T-cell (primary cell): Measurements from ENCODE around the gene SHB. TPM values are rescaled to one million over a fixed set of nuclear protein-coding genes. Genes with fewer than 3 reads are reported as not detected.

Source experiments
- ATAC-seq, 4 experiments: fragments of 200-7000 bp in 3 of 4; fragments of 150-1000 bp in 1 of 4; cut with Tn5 transposase; replicated peaks in 1 of 4; 1 replicate in 3 of 4; 2 replicates in 1 of 4; pipeline ENCODE4 v1.10.0; 2021; ENCODE audit warnings: moderate library complexity in 3 of 4, mild to moderate bottlenecking in 2 of 4, moderate number of reproducible peaks in 1 of 4
- CTCF ChIA-PET, 2 donors: fragments of 300-600 bp; sonication (Branson Sonifier 250); formaldehyde crosslinking; loops; one replicate each; lab custom pipeline; 2022; ENCODE audit warnings: antibody characterized with exemption in 2 of 2; lab: Charles Lee
- POLR2A ChIA-PET, 2 donors: fragments of 300-600 bp; sonication (Branson Sonifier 250); formaldehyde crosslinking; loops; one replicate each; lab custom pipeline; 2022; ENCODE audit warnings: antibody characterized with exemption in 2 of 2; lab: Charles Lee
- DNase-seq, 35 experiments: peaks; one replicate each; pipeline versions ENCODE4 v3.0.0 to v3.0.0-alpha.2; 2013 to 2023
- H3K27ac ChIP-seq: one replicate; pipeline ENCODE4 v1.5.1; 2013; ENCODE audit warnings: low read length
- H3K27me3 ChIP-seq, 2 experiments: replicated peaks in 1 of 2; 1 replicate in 1 of 2; 2 replicates in 1 of 2; pipeline versions ENCODE4 v1.6.1 to v1.7.0; 2013; ENCODE audit warnings: low read length in 1 of 2, mixed read lengths in 1 of 2; ENCODE audit not compliant: control insufficient read depth in 2 of 2, insufficient read depth in 2 of 2; ENCODE audit errors: extremely low read depth in 1 of 2
- H3K36me3 ChIP-seq, 2 donors: 1 replicate in 1 of 2; 2 replicates in 1 of 2; pipeline versions ENCODE4 v1.6.1 to v1.7.0; 2013; ENCODE audit warnings: low read length in 1 of 2; ENCODE audit not compliant: control insufficient read depth in 2 of 2, insufficient read depth in 1 of 2; ENCODE audit errors: extremely low read depth in 1 of 2
- H3K4me1 ChIP-seq, 2 experiments: 1 replicate in 1 of 2; 2 replicates in 1 of 2; pipeline versions ENCODE4 v1.6.1 to v1.7.0; 2013; ENCODE audit warnings: low read length in 2 of 2, mixed read lengths in 1 of 2; ENCODE audit not compliant: insufficient read depth in 2 of 2, control insufficient read depth in 1 of 2; ENCODE audit errors: extremely low read depth in 1 of 2
- H3K4me3 ChIP-seq, 2 donors: 1 replicate in 1 of 2; 2 replicates in 1 of 2; pipeline versions ENCODE4 v1.5.1 to v1.7.0; 2013; ENCODE audit warnings: mild to moderate bottlenecking in 2 of 2, low read length in 1 of 2, moderate library complexity in 1 of 2; ENCODE audit not compliant: control insufficient read depth in 1 of 2; ENCODE audit errors: extremely low read depth in 1 of 2
- H3K9me3 ChIP-seq: 2 replicates; pipeline ENCODE4 v1.7.0; 2013
- H3K27ac Mint-ChIP-seq, 2 donors: one replicate each; pipeline ENCODE4 v1.8.0; 2020 to 2021; ENCODE audit warnings: mild to moderate bottlenecking in 2 of 2, mixed read lengths in 2 of 2
- H3K27me3 Mint-ChIP-seq, 2 donors: one replicate each; pipeline ENCODE4 v1.8.0; 2021 to 2022; ENCODE audit warnings: mixed read lengths in 2 of 2
- H3K36me3 Mint-ChIP-seq: one replicate; pipeline ENCODE4 v1.8.0; 2021; ENCODE audit warnings: mixed read lengths
- H3K4me1 Mint-ChIP-seq, 3 donors: one replicate each; pipeline ENCODE4 v1.8.0; 2020 to 2022; ENCODE audit warnings: mixed read lengths in 3 of 3, mild to moderate bottlenecking in 1 of 3
- H3K4me3 Mint-ChIP-seq, 3 donors: one replicate each; pipeline ENCODE4 v1.8.0; 2020 to 2022; ENCODE audit warnings: mild to moderate bottlenecking in 3 of 3, mixed read lengths in 3 of 3, moderate library complexity in 3 of 3
- H3K9me3 Mint-ChIP-seq, 3 donors: one replicate each; pipeline ENCODE4 v1.8.0; 2020 to 2022; ENCODE audit warnings: mixed read lengths in 3 of 3
- WGBS: methylation state at CpG from one replicate; pipeline ENCODE4 v1.1.5; 2013; ENCODE audit warnings: missing lambda C conversion rate; ENCODE audit not compliant: insufficient coverage; 5-methylcytosine and 5-hydroxymethylcytosine counted together
- total RNA-seq, 35 experiments: library from RNA in 6 of 35; stranded (reverse) in 6 of 35; fragments of 120-200 nt in 1 of 35; gene quantifications; one replicate each; pipeline versions ENCODE4 v1.2.1 to v1.2.4 and lab custom pipeline; 2013 to 2026

SHB gene
- total RNA-seq, 5 donors from 2014 or later (not counting 1 experiment from before 2014, with no cell fraction given), result 1.2 to 1.5 (median 1.3) TPM

DNA sequence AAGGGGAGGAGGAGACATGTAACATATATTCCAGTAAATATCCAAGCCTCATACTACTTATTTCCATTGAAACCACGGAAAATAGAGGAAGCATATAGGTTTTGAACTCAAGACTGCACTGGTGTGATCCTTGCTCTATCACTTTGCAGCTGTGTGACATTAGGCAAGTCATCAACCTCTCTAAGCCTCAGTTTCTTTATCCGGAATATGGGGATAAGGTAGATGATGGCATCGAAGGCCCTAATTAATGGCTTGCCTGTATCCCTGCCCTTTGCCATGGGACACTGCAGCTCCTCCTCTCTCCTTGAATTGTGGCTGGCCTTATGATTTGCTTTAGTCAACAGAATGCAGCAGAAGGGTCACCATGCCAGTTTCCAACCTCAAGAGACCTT lies 6.9 kb downstream of the SHB start:
- Histone ChIP-seq H3K36me3 (no peaks in the 10 kb centered on the region), H3K4me1 (peaks cover 2 to 3% of the 10 kb centered on the region in 2 experiments), H3K27me3 (peaks cover 0 to 12% of the 10 kb centered on the region in 2 experiments), H3K4me3 (no peak overlapping the region), H3K9me3 (no peaks in the 10 kb centered on the region), H3K27ac (no peak overlapping the region)
- no CpG with 5 or more reads among the region's 3 CpGs for WGBS
- no peak for DNase-seq
- H3K4me3 Mint-ChIP-seq, result no peak overlapping the region
- ChIA-PET CTCF (no interaction called here), POLR2A (no interaction called here)
- no peak for ATAC-seq
- peaks cover 0 to 5% of the 10 kb centered on the region in 2 donors for H3K27me3 Mint-ChIP-seq
- no peak overlapping the region for H3K27ac Mint-ChIP-seq
- peaks cover 6 to 15% (median 10%) of the 10 kb centered on the region in 3 donors for H3K4me1 Mint-ChIP-seq
- no peaks in the 10 kb centered on the region for H3K9me3 Mint-ChIP-seq
- no peaks in the 10 kb centered on the region for H3K36me3 Mint-ChIP-seq

DNA sequence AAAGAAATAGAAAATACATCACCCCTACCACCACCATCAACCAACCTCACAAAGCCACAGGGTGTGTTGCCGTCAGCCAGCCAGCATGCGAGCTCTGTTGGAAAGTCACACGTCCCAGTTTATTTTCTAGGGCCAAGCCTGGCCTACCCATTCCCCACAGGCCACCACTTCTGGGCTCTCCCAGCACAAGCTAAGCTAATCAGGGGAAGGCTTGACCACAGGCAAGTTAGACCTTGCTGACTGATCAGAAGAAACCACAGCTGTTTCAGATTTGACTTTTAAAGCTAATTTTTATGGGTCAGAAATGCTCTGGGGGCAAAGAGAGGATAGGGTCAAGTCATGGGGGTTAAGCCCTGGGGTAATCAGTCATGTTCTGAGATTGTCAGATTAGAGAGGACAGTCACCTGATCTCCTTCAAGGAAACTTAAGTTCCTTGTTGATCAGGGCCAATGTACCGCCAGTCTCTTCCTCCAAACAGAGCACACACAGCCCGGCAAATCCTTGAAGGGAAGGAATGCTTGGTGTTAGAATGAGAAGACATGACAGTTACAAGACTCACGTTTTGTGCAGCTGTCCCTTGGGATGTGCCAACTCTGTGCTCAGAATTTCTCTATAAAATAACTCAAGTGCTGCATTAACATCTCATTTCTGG lies 7.6 kb downstream of the SHB start:
- Histone ChIP-seq H3K27ac (no peak overlapping the region), H3K36me3 (no peaks in the 10 kb centered on the region), H3K27me3 (peaks cover 0 to 6% of the 10 kb centered on the region in 2 experiments), H3K4me3 (no peak overlapping the region), H3K4me1 (no peaks in the 10 kb centered on the region), H3K9me3 (no peaks in the 10 kb centered on the region)
- POLR2A ChIA-PET, result interaction anchor here in 1 of 2 donors (0.7 kb wide), 1 partner anchor 227 kb away, joined by 7 read pairs; no protein-coding TSS in a partner anchor
- peaks cover 0 to 5% of the 10 kb centered on the region in 2 donors for H3K27me3 Mint-ChIP-seq
- H3K27ac Mint-ChIP-seq, result no peak overlapping the region
- H3K4me1 Mint-ChIP-seq, result peaks cover 0 to 9% (median 3%) of the 10 kb centered on the region in 3 donors
- H3K9me3 Mint-ChIP-seq, result no peaks in the 10 kb centered on the region
- WGBS, result 89% methylated on average over 3 of the region's 6 CpGs
- H3K4me3 Mint-ChIP-seq, result no peak overlapping the region
- H3K36me3 Mint-ChIP-seq, result no peaks in the 10 kb centered on the region
- CTCF ChIA-PET, result no interaction called here
- DNase-seq (no peak), ATAC-seq (no peak)

DNA sequence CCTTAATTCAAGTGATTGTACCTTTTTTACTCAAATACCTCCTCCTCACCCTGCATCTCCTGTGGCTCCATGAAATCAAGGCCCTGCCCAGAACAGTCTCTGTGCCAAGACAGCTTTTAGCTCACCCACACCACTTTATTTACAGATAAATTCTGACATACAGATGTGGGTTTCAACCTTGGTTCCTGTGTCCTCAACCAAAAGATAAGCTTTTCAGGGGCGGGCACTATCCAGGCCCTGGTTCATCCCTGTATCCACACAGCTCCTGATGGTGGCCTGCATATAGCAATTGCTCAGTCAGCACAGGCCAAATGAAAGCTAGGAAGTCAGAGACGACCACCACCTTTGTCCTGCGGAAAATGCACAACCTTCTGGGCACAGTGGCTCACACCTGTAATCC lies 8.3 kb downstream of the SHB start:
- POLR2A ChIA-PET, result interaction anchor here in 1 of 2 donors (0.7 kb wide), 1 partner anchor 226 kb away, joined by 7 read pairs; no protein-coding TSS in a partner anchor
- CTCF ChIA-PET, result no interaction called here
- H3K36me3 ChIP-seq, result no peaks in the 10 kb centered on the region
- Mint-ChIP-seq H3K4me3 (no peak overlapping the region), H3K27me3 (peaks cover 0 to under 1% of the 10 kb centered on the region in 2 donors), H3K36me3 (no peaks in the 10 kb centered on the region), H3K9me3 (no peaks in the 10 kb centered on the region), H3K4me1 (peaks cover 0 to 6% (median 2%) of the 10 kb centered on the region in 3 donors), H3K27ac (no peak overlapping the region)
- no peak overlapping the region for H3K4me3 ChIP-seq
- no peaks in the 10 kb centered on the region for H3K4me1 ChIP-seq
- no peaks in the 10 kb centered on the region for H3K9me3 ChIP-seq
- 96% methylated on average over 3 of the region's 3 CpGs for WGBS
- H3K27ac ChIP-seq, result no peak overlapping the region
- ATAC-seq (no peak), DNase-seq (no peak)
- H3K27me3 ChIP-seq, result peaks cover 0 to 6% of the 10 kb centered on the region in 2 experiments

GRCh38 chr9:38059233-38059936 lies 9.6 kb downstream of the SHB start:
- DNase-seq (no peak), ATAC-seq (no peak)
- H3K4me3 ChIP-seq, result no peak overlapping the region
- H3K27ac ChIP-seq, result no peak overlapping the region
- H3K27ac Mint-ChIP-seq, result no peak overlapping the region
- no peaks in the 10 kb centered on the region for H3K27me3 ChIP-seq
- H3K4me1 ChIP-seq, result no peaks in the 10 kb centered on the region
- no peaks in the 10 kb centered on the region for H3K36me3 Mint-ChIP-seq
- H3K36me3 ChIP-seq, result no peaks in the 10 kb centered on the region
- no peaks in the 10 kb centered on the region for H3K9me3 ChIP-seq
- ChIA-PET POLR2A (no interaction called here), CTCF (no interaction called here)
- WGBS, result 89% methylated on average over 6 of the region's 14 CpGs
- H3K4me3 Mint-ChIP-seq, result no peak overlapping the region
- peaks cover 0 to 4% (median 2%) of the 10 kb centered on the region in 3 donors for H3K4me1 Mint-ChIP-seq
- no peaks in the 10 kb centered on the region for H3K27me3 Mint-ChIP-seq
- no peaks in the 10 kb centered on the region for H3K9me3 Mint-ChIP-seq

DNA sequence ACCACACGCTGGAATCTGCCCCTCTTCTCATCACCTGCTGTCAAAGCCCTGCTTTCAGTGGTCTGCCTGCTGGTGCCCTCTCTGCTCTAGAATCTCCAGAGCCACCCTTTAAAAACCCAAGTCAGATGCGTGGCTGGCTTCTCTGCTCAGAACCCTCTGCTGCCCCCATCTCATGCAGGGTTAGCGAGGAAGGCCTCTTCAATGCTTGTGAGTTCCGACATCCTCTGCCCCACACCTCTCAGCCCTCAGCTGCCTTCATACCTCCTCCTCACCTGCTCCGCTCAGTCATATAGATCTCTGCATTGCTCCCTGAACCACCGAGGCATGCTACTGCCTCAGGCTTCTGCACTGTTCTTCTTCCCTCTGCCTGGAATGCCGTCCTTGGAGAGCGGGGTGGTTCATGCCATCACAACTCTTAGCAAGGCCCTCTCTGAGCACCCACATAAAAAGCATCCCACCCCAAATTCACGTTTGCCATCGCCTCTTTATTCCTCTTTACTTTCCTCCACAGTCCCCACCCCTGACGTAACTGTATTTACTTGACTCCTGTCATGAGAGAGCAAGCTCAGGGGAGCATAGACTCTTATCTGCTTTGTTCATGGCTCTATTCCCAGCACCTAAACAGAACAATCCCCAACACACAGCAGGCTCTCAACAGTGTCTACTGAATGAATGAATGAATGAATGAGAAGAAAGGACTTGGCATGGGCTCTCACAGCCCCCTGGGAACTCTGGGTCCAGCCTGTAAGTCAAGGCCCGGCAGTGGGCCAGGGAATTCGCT lies 10.4 kb downstream of the SHB start:
- ATAC-seq (no peak), DNase-seq (no peak)
- H3K36me3 ChIP-seq, result no peaks in the 10 kb centered on the region
- POLR2A ChIA-PET, result no interaction called here
- no peaks in the 10 kb centered on the region for H3K4me1 ChIP-seq
- CTCF ChIA-PET, result no interaction called here
- no peaks in the 10 kb centered on the region for H3K9me3 Mint-ChIP-seq
- H3K4me3 ChIP-seq, result no peak overlapping the region
- H3K36me3 Mint-ChIP-seq, result no peaks in the 10 kb centered on the region
- H3K27me3 ChIP-seq, result peaks cover 0 to 4% of the 10 kb centered on the region in 2 experiments
- no peaks in the 10 kb centered on the region for H3K4me1 Mint-ChIP-seq
- 84% methylated on average over 11 of the region's 13 CpGs for WGBS
- H3K27ac Mint-ChIP-seq, result no peak overlapping the region
- H3K27ac ChIP-seq, result no peak overlapping the region
- no peaks in the 10 kb centered on the region for H3K9me3 ChIP-seq
- H3K4me3 Mint-ChIP-seq, result no peak overlapping the region
- no peaks in the 10 kb centered on the region for H3K27me3 Mint-ChIP-seq

DNA sequence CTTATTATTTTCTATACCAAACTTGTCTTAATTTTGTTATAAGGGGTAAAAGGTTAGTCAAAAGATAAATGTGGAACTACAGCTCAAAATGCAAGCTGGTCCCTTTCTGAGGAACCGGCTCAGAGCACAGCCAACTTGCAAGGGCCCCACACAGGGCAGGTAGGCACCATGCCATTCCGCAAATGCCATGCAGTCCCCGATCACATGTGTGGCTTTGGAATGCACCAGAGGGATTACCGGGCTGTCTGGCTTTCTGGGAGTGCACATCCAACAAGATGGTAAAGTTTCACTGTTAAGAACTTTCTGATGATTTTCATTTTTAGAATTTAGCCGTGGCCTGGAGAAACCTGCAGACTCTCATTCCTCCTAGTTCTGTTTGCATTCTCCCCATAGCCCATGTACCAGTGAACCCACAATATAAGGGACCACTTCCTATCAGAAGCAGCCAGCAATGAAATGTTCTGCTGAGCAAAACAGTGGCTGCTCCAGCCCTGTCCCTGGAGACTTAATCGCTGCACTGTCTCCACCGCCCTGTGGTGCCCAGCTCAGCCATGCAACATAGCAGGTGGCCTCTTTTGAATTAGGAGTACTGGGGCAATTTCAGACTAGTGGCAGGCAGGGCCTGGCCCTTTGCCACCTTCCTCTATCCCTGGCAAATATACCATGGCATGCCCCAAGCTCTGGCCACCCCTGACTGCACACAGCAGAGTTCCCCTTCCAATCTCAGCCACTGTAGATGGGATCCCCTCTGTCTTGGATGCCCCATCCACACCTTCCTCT lies 11.4 kb downstream of the SHB start:
- ChIA-PET POLR2A (no interaction called here), CTCF (no interaction called here)
- Mint-ChIP-seq H3K27me3 (no peaks in the 10 kb centered on the region), H3K36me3 (no peaks in the 10 kb centered on the region), H3K27ac (no peak overlapping the region), H3K4me3 (no peak overlapping the region), H3K4me1 (no peaks in the 10 kb centered on the region), H3K9me3 (no peaks in the 10 kb centered on the region)
- no peak for ATAC-seq
- Histone ChIP-seq H3K4me3 (no peak overlapping the region), H3K27ac (no peak overlapping the region), H3K36me3 (no peaks in the 10 kb centered on the region), H3K9me3 (no peaks in the 10 kb centered on the region), H3K27me3 (peaks cover 0 to 4% of the 10 kb centered on the region in 2 experiments), H3K4me1 (no peaks in the 10 kb centered on the region)
- WGBS, result 93% methylated on average over 6 of the region's 7 CpGs
- no peak for DNase-seq
